ENCODE results near the gene STC2.
A peak's percentile ranks its signal among the peaks of the same experiment; 100 is the strongest.

The STC2 gene

DNA sequence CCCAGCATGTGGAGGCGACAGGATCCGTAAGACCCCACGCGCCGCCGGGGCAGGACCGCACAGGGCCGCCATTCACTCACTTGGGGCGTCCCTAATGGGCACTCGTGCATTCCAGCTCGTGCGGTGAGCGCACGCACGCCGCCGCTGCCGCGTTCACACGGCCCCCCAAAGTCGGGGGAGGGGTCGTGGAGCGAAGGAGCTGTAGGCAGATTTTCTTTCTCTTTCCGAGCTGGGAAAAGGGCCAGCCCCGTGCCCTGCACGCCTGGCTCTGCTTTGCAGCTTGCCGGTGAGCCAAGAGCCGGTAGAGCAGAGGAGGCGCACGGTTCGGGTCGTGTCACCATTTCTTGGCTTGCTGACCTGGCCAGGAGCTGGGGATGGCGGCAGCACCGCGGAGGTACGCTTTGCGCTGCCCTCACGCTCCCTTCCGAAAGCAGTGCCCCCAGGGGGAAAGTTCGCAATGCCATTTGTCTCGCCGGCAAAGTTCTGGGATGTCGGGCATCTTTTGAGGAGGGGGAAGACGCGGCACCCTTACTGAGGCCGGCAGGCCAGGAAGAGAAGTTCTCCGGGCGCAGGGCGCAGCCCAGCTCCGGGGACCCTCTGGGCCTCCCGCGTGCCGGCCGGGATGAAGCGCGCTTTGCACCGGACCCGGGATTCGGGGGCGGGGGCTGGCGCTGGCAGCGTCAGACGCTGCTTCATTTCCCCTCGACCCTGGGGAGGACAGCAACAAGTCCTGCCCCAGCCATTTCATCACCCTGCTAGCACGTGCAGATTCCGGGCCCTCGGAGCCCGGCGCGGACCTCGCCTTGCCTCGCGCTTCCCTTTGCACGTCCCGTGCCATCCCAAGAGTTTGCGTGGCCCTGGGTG lies 898 bp downstream of the STC2 start:
- Histone ChIP-seq H3K9me3 (ENCODE audit: control insufficient read depth in 1 of 2, low read length in 2 of 2) (no peaks in the 10 kb centered on the region), H3K4me3 (ENCODE audit: low read depth in 1 of 2, low read length in 2 of 2) (peak overlapping the region; percentile 45 to 71), H3K27ac (ENCODE audit: low read length) (no peak overlapping the region), H3K36me3 (ENCODE audit: control insufficient read depth in 1 of 2, insufficient read depth in 2 of 2, low read length in 2 of 2) (no peaks in the 10 kb centered on the region), H3K4me1 (ENCODE audit: control insufficient read depth in 1 of 2, insufficient read depth in 2 of 2, low read length in 2 of 2) (peaks cover 4 to 47% of the 10 kb centered on the region in 2 donors), H3K27me3 (ENCODE audit: low read depth, low read length) (peaks cover 37% of the 10 kb centered on the region)

DNA sequence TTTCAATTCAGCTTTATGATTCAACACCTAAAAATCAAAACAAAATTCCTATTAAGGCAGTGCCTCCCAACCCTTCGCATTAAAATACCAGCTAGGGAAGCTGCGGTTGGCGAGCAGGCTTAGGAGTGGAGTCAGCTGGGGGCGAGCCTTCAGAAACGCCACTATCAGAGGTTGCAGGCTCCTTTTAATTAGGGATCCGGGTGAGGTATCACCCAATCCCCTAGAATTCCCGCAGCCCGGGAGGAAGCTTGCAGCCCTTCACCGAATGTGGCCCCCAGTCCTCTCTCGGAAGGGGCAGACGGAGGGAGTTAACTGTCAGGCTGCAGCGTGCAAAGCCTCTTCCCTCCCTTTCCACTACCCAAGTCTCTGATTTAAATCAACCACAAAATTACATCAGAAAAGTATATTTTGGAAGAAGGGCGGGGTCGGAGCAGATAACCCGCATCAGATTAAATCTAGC lies 1.7 kb downstream of the STC2 start:
- H3K4me3 ChIP-seq (ENCODE audit: low read depth in 1 of 2, low read length in 2 of 2) = peak overlapping the region in 1 of 2 donors; percentile 71
- no peak overlapping the region for H3K27ac ChIP-seq (ENCODE audit: low read length)
- H3K9me3 ChIP-seq (ENCODE audit: control insufficient read depth in 1 of 2, low read length in 2 of 2) = no peaks in the 10 kb centered on the region
- peaks cover 34% of the 10 kb centered on the region for H3K27me3 ChIP-seq (ENCODE audit: low read depth, low read length)
- H3K4me1 ChIP-seq (ENCODE audit: control insufficient read depth in 1 of 2, insufficient read depth in 2 of 2, low read length in 2 of 2) = peaks cover 4 to 47% of the 10 kb centered on the region in 2 donors
- H3K36me3 ChIP-seq (ENCODE audit: control insufficient read depth in 1 of 2, insufficient read depth in 2 of 2, low read length in 2 of 2) = no peaks in the 10 kb centered on the region

DNA sequence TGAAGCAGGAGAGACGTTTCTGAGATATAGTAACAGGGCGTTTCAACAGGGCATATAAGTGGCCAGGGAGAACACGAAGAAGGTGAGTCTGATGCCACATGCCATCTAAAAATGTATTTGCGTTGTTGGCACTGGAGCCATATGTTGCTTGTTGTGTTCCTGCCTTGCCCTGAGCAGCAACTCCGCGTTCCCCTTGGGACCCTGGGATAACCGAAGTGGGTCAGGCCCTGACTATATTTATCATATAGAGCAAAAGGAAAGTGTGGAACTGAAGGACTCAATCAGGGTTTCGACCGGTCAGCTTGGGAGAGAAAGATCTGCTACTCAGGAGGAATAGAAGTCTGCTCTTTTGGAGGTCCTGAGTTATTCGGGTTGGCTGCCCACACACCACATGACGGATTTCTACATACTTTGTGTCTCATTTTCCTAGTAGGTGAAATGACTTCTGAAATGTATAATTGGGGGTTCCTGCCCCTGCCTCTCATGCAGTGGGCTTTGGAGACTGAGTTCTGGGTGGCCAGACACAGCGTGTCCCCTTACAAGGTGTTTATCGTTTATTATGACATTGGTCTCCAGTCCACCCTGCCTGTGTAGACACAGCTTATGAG lies 3.0 kb downstream of the STC2 start:
- H3K27me3 ChIP-seq (ENCODE audit: low read depth, low read length) = peaks cover 32% of the 10 kb centered on the region
- H3K27ac ChIP-seq (ENCODE audit: low read length) = no peak overlapping the region
- no peaks in the 10 kb centered on the region for H3K36me3 ChIP-seq (ENCODE audit: control insufficient read depth in 1 of 2, insufficient read depth in 2 of 2, low read length in 2 of 2)
- H3K4me1 ChIP-seq (ENCODE audit: control insufficient read depth in 1 of 2, insufficient read depth in 2 of 2, low read length in 2 of 2) = peaks cover 4 to 58% of the 10 kb centered on the region in 2 donors
- no peak overlapping the region for H3K4me3 ChIP-seq (ENCODE audit: low read depth in 1 of 2, low read length in 2 of 2)
- H3K9me3 ChIP-seq (ENCODE audit: control insufficient read depth in 1 of 2, low read length in 2 of 2) = no peaks in the 10 kb centered on the region

DNA sequence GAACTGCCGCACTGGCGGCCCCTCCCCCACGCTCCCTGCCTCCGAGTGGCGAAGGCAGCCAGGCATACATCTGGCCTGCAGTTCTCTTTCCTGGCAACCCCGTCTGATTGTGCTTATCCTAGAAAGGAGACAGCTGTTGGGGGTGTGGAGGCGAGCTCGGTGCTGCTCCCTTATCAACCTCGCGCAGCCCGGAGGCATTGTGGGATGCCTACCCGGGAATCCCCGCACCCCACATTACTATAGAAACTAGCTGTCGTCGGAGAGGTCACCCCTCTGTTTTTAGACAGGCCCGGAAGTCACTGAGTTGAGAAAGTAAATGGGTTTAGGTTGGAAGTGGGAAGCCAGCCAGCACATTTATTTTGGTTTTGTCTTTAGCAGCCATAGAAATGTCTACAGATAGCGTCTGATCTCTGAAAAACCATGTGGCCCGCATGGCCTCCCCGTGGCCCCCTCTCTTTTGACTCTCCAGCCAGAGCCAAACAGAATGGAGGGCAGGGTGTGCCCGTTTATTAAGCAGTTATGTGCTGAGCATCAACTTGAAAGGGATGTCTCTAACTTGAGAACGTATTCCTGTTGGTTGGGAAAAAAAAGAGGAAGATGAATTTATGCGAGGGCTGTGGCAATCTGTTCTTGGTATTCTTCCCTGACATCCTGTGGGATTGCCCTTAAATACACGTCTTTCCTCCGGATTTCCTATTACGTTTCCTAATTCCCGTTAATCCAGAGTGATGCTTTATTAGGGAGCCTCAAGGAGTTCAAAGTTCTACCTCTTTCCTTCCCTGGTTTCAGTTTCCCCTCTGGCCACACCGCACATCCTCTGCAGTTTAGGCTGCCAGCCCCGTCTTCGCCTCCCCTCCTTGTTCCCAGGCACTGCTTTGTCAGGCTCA lies 3.9 kb downstream of the STC2 start:
- peaks cover 4 to 59% of the 10 kb centered on the region in 2 donors for H3K4me1 ChIP-seq (ENCODE audit: control insufficient read depth in 1 of 2, insufficient read depth in 2 of 2, low read length in 2 of 2)
- peak overlapping the region; percentile 9 for H3K27ac ChIP-seq (ENCODE audit: low read length)
- no peaks in the 10 kb centered on the region for H3K9me3 ChIP-seq (ENCODE audit: control insufficient read depth in 1 of 2, low read length in 2 of 2)
- H3K4me3 ChIP-seq (ENCODE audit: low read depth in 1 of 2, low read length in 2 of 2) = peak overlapping the region; percentile 26 to 45
- H3K36me3 ChIP-seq (ENCODE audit: control insufficient read depth in 1 of 2, insufficient read depth in 2 of 2, low read length in 2 of 2) = no peaks in the 10 kb centered on the region
- peaks cover 29% of the 10 kb centered on the region for H3K27me3 ChIP-seq (ENCODE audit: low read depth, low read length)

DNA sequence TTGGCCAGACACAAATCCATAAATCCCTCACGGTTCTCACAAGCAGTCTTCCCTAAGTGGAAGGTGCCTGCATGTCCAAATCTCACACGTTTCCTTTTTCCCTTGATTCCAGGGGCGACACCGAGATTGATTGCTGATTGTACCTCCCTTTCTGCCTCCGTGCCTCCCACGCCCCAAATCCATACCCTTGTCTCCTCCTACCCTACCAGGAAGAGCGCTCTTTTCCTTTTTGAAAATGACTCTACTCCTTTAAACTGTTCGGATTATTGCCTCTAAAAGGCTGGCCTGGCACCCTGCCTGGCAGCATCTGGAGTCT lies 4.5 kb downstream of the STC2 start:
- Histone ChIP-seq H3K9me3 (ENCODE audit: control insufficient read depth in 1 of 2, low read length in 2 of 2) (no peaks in the 10 kb centered on the region), H3K4me3 (ENCODE audit: low read depth in 1 of 2, low read length in 2 of 2) (peak overlapping the region; percentile 26 to 45), H3K27ac (ENCODE audit: low read length) (no peak overlapping the region), H3K27me3 (ENCODE audit: low read depth, low read length) (peaks cover 24% of the 10 kb centered on the region), H3K4me1 (ENCODE audit: control insufficient read depth in 1 of 2, insufficient read depth in 2 of 2, low read length in 2 of 2) (peaks cover 4 to 57% of the 10 kb centered on the region in 2 donors), H3K36me3 (ENCODE audit: control insufficient read depth in 1 of 2, insufficient read depth in 2 of 2, low read length in 2 of 2) (no peaks in the 10 kb centered on the region)

DNA sequence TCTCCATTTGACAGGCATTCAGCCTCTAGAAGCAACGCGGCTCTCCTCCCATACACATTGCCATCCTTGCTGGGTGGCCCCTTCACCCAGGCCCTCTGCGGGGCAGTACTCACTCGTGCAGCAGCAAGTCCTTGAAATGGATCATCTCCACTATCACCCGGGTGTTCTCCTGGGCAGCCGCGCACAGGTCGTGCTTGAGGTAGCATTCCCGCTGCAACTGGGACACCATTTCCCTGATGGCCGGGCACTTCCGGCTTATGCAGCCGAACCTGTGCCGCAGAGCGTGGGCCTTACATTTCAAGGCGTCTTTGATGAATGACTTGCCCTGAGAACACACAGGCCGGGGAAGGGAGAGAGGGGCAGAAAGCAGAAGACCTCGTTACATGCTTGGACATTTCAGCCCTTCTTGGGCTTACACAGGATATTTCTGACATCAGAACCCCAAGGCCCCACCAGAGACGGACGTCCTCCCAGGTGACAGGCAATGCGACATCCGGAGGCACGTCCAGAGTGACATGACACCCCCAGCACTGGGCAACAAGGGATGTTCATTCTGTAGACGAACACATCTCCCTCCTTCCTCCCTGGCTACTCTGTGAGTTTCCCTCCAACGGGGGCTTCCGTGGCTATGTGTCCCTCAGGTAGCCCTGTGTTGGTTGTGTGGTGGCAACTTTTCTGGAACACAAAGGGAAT lies 5.0 kb downstream of the STC2 start:
- H3K27me3 ChIP-seq (ENCODE audit: low read depth, low read length) = peaks cover 20% of the 10 kb centered on the region
- no peak overlapping the region for H3K27ac ChIP-seq (ENCODE audit: low read length)
- H3K4me1 ChIP-seq (ENCODE audit: control insufficient read depth in 1 of 2, insufficient read depth in 2 of 2, low read length in 2 of 2) = peaks cover 4 to 52% of the 10 kb centered on the region in 2 donors
- no peaks in the 10 kb centered on the region for H3K9me3 ChIP-seq (ENCODE audit: control insufficient read depth in 1 of 2, low read length in 2 of 2)
- H3K4me3 ChIP-seq (ENCODE audit: low read depth in 1 of 2, low read length in 2 of 2) = peak overlapping the region in 1 of 2 donors; percentile 26
- no peaks in the 10 kb centered on the region for H3K36me3 ChIP-seq (ENCODE audit: control insufficient read depth in 1 of 2, insufficient read depth in 2 of 2, low read length in 2 of 2)

DNA sequence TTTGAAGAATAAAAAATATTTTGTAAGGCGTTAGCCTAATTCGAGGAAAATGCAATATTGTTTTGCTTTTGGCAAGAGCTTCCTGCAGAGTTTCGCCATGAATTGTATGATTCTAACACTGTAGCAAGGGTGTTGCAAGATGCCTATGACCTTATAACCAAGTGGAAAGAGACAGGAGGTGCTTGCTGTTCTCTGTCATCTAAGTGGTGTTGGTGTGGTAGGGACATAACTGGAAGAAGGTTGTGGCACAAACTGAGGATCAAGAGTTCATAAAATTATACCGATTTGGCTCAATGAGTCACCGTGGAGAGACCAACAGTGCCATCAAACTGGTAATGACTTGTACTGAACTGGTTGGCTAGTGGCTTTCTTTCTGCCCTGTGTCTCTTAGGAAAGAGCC lies 6.3 kb downstream of the STC2 start:
- peaks cover 4 to 38% of the 10 kb centered on the region in 2 donors for H3K4me1 ChIP-seq (ENCODE audit: control insufficient read depth in 1 of 2, insufficient read depth in 2 of 2, low read length in 2 of 2)
- H3K4me3 ChIP-seq (ENCODE audit: low read depth in 1 of 2, low read length in 2 of 2) = no peak overlapping the region
- no peaks in the 10 kb centered on the region for H3K9me3 ChIP-seq (ENCODE audit: control insufficient read depth in 1 of 2, low read length in 2 of 2)
- peaks cover 13% of the 10 kb centered on the region for H3K27me3 ChIP-seq (ENCODE audit: low read depth, low read length)
- no peaks in the 10 kb centered on the region for H3K36me3 ChIP-seq (ENCODE audit: control insufficient read depth in 1 of 2, insufficient read depth in 2 of 2, low read length in 2 of 2)
- no peak overlapping the region for H3K27ac ChIP-seq (ENCODE audit: low read length)

DNA sequence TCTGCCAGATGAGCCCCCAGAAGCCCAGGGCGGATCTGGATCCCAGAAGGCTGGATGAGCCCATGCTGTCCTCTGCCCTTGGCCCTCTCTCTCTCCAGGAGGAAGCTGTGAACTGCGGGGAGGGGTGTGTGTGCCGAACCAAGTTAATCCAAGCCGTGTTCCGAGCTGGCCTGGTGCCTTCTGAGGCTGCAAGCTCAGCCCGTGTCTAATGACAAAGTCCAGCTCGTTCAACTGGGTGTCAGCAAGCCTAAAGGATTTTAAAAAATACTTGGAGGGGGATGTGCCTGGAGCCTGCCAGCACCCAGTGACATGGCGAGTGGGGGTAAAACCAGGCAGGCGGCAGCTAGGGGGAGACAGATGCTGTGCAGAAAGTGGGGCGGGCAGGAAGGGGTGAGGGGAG lies 8.0 kb downstream of the STC2 start:
- H3K9me3 ChIP-seq (ENCODE audit: control insufficient read depth in 1 of 2, low read length in 2 of 2) = no peaks in the 10 kb centered on the region
- H3K27ac ChIP-seq (ENCODE audit: low read length) = peak overlapping the region; percentile 22
- H3K4me1 ChIP-seq (ENCODE audit: control insufficient read depth in 1 of 2, insufficient read depth in 2 of 2, low read length in 2 of 2) = peaks cover 4 to 49% of the 10 kb centered on the region in 2 donors
- H3K27me3 ChIP-seq (ENCODE audit: low read depth, low read length) = peaks cover 6% of the 10 kb centered on the region
- no peak overlapping the region for H3K4me3 ChIP-seq (ENCODE audit: low read depth in 1 of 2, low read length in 2 of 2)
- no peaks in the 10 kb centered on the region for H3K36me3 ChIP-seq (ENCODE audit: control insufficient read depth in 1 of 2, insufficient read depth in 2 of 2, low read length in 2 of 2)

DNA sequence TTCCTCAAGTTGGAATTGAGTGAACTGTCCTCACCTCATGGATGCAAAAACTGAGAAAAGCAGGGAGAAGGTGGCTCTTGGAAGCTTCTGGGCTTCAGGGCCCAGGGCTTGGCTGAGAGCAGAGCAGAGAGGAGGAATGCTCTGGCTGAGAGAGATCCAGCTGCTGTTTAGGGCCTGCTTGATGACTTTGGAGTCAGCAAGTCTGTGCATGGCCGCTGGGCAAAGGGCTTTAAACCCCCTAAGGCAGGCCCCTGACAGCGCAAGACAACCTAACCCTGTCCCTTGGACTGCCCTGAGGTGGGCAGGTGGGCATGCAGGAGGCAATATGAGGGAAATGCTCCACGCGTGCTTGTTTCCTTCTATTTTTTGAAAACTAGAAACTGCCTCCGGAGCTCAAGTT lies 8.6 kb downstream of the STC2 start:
- Histone ChIP-seq H3K36me3 (ENCODE audit: control insufficient read depth in 1 of 2, insufficient read depth in 2 of 2, low read length in 2 of 2) (no peaks in the 10 kb centered on the region), H3K4me1 (ENCODE audit: control insufficient read depth in 1 of 2, insufficient read depth in 2 of 2, low read length in 2 of 2) (peaks cover 4 to 52% of the 10 kb centered on the region in 2 donors), H3K4me3 (ENCODE audit: low read depth in 1 of 2, low read length in 2 of 2) (no peak overlapping the region), H3K27ac (ENCODE audit: low read length) (peak overlapping the region; percentile 22), H3K9me3 (ENCODE audit: control insufficient read depth in 1 of 2, low read length in 2 of 2) (no peaks in the 10 kb centered on the region), H3K27me3 (ENCODE audit: low read depth, low read length) (peaks cover 1% of the 10 kb centered on the region)

DNA sequence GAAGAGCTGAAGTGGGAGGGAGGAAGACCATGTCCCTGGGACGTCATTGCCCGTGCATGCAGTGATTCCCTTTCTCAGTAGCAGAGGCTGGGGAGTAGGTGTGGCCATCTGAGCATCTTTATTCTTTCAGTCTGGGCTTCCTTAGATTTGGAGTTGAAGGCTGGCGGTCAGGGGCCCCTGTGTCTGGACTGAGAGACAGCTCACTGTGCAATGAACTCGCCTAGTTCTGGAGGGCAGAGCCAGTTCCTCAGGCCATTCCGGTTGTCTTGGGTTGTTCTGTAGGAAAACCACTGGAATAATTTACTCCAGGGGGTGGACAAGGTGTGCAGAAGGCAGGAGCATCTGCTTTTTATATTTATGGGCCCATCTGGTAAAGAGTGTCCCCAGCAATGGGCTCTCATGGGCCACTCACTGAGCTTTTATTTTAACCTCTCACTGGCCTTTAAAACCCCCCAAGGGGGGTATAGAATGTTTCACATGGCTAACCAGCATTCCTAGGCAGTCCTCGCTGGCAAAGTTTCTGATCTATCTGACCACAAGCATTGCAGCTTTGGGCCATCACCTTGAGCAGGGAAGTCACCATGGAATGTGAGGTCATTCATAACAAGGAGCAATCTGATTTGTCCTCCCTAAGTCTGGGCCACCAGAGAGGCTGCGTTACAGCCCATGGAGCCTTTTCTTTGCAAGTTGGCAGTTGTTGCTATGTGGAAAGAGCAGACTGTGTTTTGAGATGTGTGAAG lies 9.2 kb downstream of the STC2 start:
- no peak overlapping the region for H3K27ac ChIP-seq (ENCODE audit: low read length)
- no peaks in the 10 kb centered on the region for H3K9me3 ChIP-seq (ENCODE audit: control insufficient read depth in 1 of 2, low read length in 2 of 2)
- H3K4me3 ChIP-seq (ENCODE audit: low read depth in 1 of 2, low read length in 2 of 2) = no peak overlapping the region
- no peaks in the 10 kb centered on the region for H3K27me3 ChIP-seq (ENCODE audit: low read depth, low read length)
- no peaks in the 10 kb centered on the region for H3K36me3 ChIP-seq (ENCODE audit: control insufficient read depth in 1 of 2, insufficient read depth in 2 of 2, low read length in 2 of 2)
- H3K4me1 ChIP-seq (ENCODE audit: control insufficient read depth in 1 of 2, insufficient read depth in 2 of 2, low read length in 2 of 2) = peaks cover 4 to 50% of the 10 kb centered on the region in 2 donors

All from muscle layer of duodenum (tissue), 2 donors.